ENCODE data around the gene ST7. TPM values are rescaled to one million over a fixed set of nuclear protein-coding genes. Genes with fewer than 3 reads are reported as not detected.

The ST7 gene
- total and polyA plus RNA-seq, 2 donors (not counting 1 experiment from before 2014, with no cell fraction given), result 20.0 to 28.6 TPM

DNA sequence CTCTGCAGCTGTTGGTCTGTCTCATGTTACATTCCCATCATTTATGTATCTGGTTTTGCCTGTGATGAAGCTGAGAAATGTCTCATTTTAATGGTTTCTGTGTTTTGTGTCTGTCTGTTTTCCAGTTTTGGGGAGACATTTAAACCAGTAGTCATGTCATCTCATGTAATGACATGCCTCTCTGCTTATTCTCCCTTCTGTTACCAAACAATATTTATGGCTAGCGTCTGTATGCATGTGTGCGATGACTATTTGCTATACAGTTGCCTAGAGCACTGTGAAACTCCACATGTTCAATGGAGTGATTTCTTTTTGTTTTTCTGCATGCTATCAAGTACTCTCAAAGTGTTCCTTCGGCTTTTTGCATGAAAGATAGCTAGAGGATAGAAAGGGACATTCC is 132.0 kb downstream of the ST7 start:
- Histone ChIP-seq H2AFZ (ENCODE audit: low read length) (no peak overlapping the region), H3K4me3 (replicated peaks in 1 of 4; ENCODE audit: control extremely low read depth in 1 of 4, insufficient read depth in 1 of 4, low read depth in 3 of 4, low read length in 4 of 4) (no peak overlapping the region), H4K20me1 (ENCODE audit: control insufficient read depth, extremely low read depth, insufficient read depth, low read length) (no peaks in the 10 kb centered on the region), H3K36me3 (ENCODE audit: control insufficient read depth, insufficient read depth, low read length) (no peaks in the 10 kb centered on the region), H3K4me1 (ENCODE audit: control insufficient read depth, extremely low read depth, insufficient read depth, low read length) (peaks cover 2% of the 10 kb centered on the region), H3K4me2 (ENCODE audit: extremely low read depth, insufficient read depth, low read length) (no peak overlapping the region), H3K27ac (ENCODE audit: insufficient read depth, low read length) (no peak overlapping the region), H3K79me2 (ENCODE audit: control insufficient read depth, insufficient read depth, low read length) (no peaks in the 10 kb centered on the region), H3K27me3 (ENCODE audit: control insufficient read depth, insufficient read depth, low read length) (no peaks in the 10 kb centered on the region), H3K9ac (ENCODE audit: insufficient read depth, low read length) (no peak overlapping the region), H3K9me3 (ENCODE audit: control insufficient read depth, insufficient read depth, low read depth, low read length) (no peaks in the 10 kb centered on the region)
- peak in 1 of 2 donors; percentile 24 for DNase-seq (ENCODE audit: low read depth in 2 of 2)
- TF ChIP-seq, protein P1, sequence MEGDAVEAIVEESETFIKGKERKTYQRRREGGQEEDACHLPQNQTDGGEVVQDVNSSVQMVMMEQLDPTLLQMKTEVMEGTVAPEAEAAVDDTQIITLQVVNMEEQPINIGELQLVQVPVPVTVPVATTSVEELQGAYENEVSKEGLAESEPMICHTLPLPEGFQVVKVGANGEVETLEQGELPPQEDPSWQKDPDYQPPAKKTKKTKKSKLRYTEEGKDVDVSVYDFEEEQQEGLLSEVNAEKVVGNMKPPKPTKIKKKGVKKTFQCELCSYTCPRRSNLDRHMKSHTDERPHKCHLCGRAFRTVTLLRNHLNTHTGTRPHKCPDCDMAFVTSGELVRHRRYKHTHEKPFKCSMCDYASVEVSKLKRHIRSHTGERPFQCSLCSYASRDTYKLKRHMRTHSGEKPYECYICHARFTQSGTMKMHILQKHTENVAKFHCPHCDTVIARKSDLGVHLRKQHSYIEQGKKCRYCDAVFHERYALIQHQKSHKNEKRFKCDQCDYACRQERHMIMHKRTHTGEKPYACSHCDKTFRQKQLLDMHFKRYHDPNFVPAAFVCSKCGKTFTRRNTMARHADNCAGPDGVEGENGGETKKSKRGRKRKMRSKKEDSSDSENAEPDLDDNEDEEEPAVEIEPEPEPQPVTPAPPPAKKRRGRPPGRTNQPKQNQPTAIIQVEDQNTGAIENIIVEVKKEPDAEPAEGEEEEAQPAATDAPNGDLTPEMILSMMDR (conservative IDR thresholded peaks at IDR 0.05 in 1 of 2, IDR thresholded peaks at IDR 0.05 in 1 of 2; ENCODE audit: low read depth in 1 of 2, low read length in 2 of 2), result no peak
- TF ChIP-seq EZH2 (IDR thresholded peaks at IDR 0.05; ENCODE audit: low read length, missing control alignments), result no peak

DNA sequence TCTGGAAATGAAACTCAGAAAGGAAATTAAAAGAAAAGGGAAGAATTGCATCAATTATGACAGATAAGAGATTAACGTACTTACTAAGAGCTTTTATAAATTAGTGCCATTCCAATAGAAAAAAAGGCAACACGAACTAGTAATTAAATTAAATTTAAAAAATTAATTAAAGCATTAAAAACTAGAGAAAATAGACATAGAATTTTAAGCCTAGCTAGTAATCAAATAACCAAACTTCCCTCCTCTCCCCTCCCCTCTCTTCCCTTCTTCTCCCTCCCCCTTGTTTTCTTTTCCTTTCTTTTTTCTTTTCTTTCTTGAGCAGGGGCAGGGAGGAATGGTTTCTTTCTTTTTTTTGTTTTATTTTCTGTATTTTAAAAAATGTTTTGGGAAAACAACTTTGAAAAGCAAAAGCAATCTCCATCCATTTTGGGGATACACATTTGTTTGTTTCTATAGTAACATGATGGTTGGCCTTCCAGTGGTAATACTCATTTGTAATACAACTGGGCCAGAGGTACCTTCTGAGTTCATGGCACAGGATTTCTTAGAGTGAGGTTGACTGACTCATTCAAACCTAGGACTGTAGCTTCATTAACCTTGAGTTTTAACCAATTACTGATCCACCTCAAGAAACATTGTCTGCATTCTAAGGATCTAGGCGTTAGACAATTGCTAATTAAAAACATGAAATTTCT is 132.6 kb downstream of the ST7 start:
- H3K9me3 ChIP-seq (ENCODE audit: control insufficient read depth, insufficient read depth, low read depth, low read length), result no peaks in the 10 kb centered on the region
- no peak overlapping the region for H2AFZ ChIP-seq (ENCODE audit: low read length)
- no peak overlapping the region for H3K4me3 ChIP-seq (replicated peaks in 1 of 4; ENCODE audit: control extremely low read depth in 1 of 4, insufficient read depth in 1 of 4, low read depth in 3 of 4, low read length in 4 of 4)
- no peak overlapping the region for H3K27ac ChIP-seq (ENCODE audit: insufficient read depth, low read length)
- H3K36me3 ChIP-seq (ENCODE audit: control insufficient read depth, insufficient read depth, low read length), result no peaks in the 10 kb centered on the region
- no peaks in the 10 kb centered on the region for H3K27me3 ChIP-seq (ENCODE audit: control insufficient read depth, insufficient read depth, low read length)
- DNase-seq (ENCODE audit: low read depth in 2 of 2), result peak; percentile 56 to 57
- H3K4me2 ChIP-seq (ENCODE audit: extremely low read depth, insufficient read depth, low read length), result no peak overlapping the region
- no peak for TF ChIP-seq EZH2 (IDR thresholded peaks at IDR 0.05; ENCODE audit: low read length, missing control alignments)
- TF ChIP-seq, protein P1 (conservative IDR thresholded peaks at IDR 0.05 in 1 of 2, IDR thresholded peaks at IDR 0.05 in 1 of 2; ENCODE audit: low read depth in 1 of 2, low read length in 2 of 2), result no peak
- no peaks in the 10 kb centered on the region for H3K79me2 ChIP-seq (ENCODE audit: control insufficient read depth, insufficient read depth, low read length)
- H3K9ac ChIP-seq (ENCODE audit: insufficient read depth, low read length), result no peak overlapping the region
- peaks cover 2% of the 10 kb centered on the region for H3K4me1 ChIP-seq (ENCODE audit: control insufficient read depth, extremely low read depth, insufficient read depth, low read length)
- no peaks in the 10 kb centered on the region for H4K20me1 ChIP-seq (ENCODE audit: control insufficient read depth, extremely low read depth, insufficient read depth, low read length)

DNA sequence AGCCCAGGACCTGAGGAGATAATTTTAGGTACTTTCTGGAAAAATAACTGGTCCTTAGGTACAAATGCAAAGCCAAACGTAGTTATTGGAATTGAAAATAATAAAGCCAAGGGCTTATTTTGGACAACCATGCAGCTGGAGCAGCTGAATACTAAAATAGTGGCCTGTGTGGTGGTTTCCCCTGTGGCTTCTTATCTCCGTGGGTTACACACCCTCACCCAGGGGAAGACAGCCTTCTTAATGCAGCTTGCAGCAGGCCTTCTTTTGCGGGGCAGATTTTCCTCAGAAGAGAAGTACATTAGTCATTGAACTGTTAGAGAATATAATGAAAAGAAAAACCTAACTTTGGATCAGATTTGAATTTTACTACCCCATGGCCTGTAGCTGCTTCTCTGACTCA is 133.5 kb downstream of the ST7 start:
- peaks cover 2% of the 10 kb centered on the region for H3K4me1 ChIP-seq (ENCODE audit: control insufficient read depth, extremely low read depth, insufficient read depth, low read length)
- no peak overlapping the region for H3K4me3 ChIP-seq (replicated peaks in 1 of 4; ENCODE audit: control extremely low read depth in 1 of 4, insufficient read depth in 1 of 4, low read depth in 3 of 4, low read length in 4 of 4)
- H3K36me3 ChIP-seq (ENCODE audit: control insufficient read depth, insufficient read depth, low read length), result no peaks in the 10 kb centered on the region
- no peaks in the 10 kb centered on the region for H3K9me3 ChIP-seq (ENCODE audit: control insufficient read depth, insufficient read depth, low read depth, low read length)
- H2AFZ ChIP-seq (ENCODE audit: low read length), result no peak overlapping the region
- H3K79me2 ChIP-seq (ENCODE audit: control insufficient read depth, insufficient read depth, low read length), result no peaks in the 10 kb centered on the region
- no peaks in the 10 kb centered on the region for H3K27me3 ChIP-seq (ENCODE audit: control insufficient read depth, insufficient read depth, low read length)
- no peak overlapping the region for H3K27ac ChIP-seq (ENCODE audit: insufficient read depth, low read length)
- peak in 1 of 2 donors; percentile 67 for DNase-seq (ENCODE audit: low read depth in 2 of 2)
- H3K9ac ChIP-seq (ENCODE audit: insufficient read depth, low read length), result no peak overlapping the region
- H4K20me1 ChIP-seq (ENCODE audit: control insufficient read depth, extremely low read depth, insufficient read depth, low read length), result no peaks in the 10 kb centered on the region
- no peak overlapping the region for H3K4me2 ChIP-seq (ENCODE audit: extremely low read depth, insufficient read depth, low read length)
- TF ChIP-seq EZH2 (IDR thresholded peaks at IDR 0.05; ENCODE audit: low read length, missing control alignments), result no peak
- TF ChIP-seq, protein P1 (conservative IDR thresholded peaks at IDR 0.05 in 1 of 2, IDR thresholded peaks at IDR 0.05 in 1 of 2; ENCODE audit: low read depth in 1 of 2, low read length in 2 of 2), result no peak

Data from fibroblast of lung (primary cell).